Bone marrow (tissue), 2 donors: ENCODE results near the gene LINC01488.
A peak's percentile ranks its signal among the peaks of the same experiment; 100 is the strongest.

Source experiments
- DNase-seq, 2 donors: peaks; one replicate each; lab custom pipeline; 2025; lab: John Stamatoyannopoulos, UW

LINC01488 gene

GRCh38 chr11:69492201-69492991 lies 10.9 kb downstream of the LINC01488 start:
- no peak for DNase-seq

DNA sequence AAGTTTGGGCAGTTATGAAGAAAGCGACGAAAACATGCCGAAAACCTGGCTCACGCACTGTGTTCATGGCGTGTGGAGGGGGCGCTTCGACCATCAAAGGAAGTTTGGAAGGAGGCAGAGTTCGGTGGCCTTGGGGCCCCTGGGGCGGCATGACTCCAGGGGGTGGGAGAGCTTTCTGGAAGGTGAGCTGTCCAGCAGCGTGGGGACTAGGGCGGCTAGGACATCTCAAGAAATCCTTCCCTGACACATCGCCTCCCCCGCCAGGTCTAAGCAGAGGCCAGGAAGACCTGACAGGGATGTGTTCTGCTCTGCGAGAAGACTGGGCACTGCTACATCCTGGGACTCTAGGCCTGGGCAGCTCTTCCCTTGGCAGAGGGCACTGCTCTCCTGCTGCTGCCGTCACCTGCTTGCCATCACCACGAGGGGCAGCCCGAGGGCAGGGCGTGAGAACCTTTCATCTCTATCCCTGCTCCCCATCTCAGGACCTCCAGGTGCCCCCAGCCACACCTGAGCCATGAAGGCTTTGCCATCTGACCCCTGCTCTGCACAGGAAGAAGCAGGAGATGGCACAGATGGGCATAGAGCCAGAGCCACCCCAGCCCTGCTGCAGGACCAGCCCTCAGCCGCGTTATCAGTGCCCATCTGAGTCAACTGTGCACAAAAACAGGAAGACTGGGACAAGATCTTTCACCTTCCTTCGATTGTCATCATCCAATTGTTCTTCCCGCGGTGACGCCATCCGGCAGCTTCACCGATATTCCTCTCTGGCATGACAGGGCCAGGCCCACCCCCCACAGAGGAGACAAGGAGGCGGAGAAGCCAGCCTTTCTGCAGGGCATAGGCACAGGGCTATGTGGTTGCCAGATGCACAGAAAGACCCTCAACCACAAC lies 12.7 kb downstream of the LINC01488 start:
- no peak for DNase-seq

- DNase-seq = no peak
Measured at GRCh38 chr11:69494851-69495250, 13.4 kb downstream of the LINC01488 start.

GRCh38 chr11:69495441-69496201 lies 14.2 kb downstream of the LINC01488 start:
- no peak for DNase-seq

DNA sequence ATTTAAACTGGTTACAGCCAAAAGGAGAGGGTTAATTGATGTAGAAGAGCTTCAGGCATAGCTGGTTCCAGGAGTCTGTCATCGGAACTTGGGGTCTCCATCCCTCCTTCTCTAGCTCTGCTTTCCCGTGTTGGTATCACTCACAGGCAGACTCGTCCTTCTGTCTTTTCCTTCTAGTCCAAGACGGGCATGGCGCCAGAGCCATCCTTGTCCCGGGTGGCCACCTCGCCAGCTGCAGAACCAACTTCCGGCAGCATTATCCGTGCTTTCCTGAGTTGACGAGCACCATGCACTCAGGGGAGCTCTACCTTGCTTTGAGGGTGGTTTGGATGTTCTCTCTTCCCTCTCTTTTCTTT lies 14.7 kb downstream of the LINC01488 start:
- no peak for DNase-seq

- DNase-seq = no peak
Measured at GRCh38 chr11:69496631-69497220, 15.3 kb downstream of the LINC01488 start.

- DNase-seq = no peak
Measured at GRCh38 chr11:69497221-69497787, 15.8 kb downstream of the LINC01488 start.

DNA sequence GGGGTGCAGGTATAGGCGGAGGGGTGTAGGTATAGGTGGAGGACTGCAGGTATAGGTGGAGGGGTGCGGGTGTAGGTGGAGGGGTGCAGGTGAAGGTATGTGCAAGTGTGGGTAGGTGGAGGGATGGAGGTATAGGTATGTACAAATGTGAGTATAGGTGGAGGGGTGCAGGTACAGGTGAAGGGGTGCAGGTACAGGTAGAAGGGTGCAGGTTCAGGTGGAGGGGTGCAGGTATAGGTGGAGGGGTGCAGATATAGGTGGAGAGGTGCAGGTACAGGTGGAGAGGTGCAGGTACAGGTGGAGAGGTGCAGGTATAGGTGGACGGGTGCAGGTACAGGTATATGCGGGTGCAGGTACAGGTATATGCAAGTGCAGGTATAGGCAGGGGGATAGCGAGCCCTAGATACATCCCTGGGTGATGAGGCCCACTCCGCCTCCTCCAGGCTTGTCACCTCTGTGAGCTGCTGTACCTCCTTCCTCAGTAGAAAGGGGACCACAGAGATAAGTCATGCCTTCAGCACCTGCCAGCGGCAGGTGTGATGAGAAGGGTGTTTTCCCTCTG lies 17.2 kb downstream of the LINC01488 start:
- no peak for DNase-seq

GRCh38 chr11:69499186-69499917 lies 17.9 kb downstream of the LINC01488 start:
- no peak for DNase-seq

GRCh38 chr11:69499918-69500284 lies 18.4 kb downstream of the LINC01488 start:
- no peak for DNase-seq

DNA sequence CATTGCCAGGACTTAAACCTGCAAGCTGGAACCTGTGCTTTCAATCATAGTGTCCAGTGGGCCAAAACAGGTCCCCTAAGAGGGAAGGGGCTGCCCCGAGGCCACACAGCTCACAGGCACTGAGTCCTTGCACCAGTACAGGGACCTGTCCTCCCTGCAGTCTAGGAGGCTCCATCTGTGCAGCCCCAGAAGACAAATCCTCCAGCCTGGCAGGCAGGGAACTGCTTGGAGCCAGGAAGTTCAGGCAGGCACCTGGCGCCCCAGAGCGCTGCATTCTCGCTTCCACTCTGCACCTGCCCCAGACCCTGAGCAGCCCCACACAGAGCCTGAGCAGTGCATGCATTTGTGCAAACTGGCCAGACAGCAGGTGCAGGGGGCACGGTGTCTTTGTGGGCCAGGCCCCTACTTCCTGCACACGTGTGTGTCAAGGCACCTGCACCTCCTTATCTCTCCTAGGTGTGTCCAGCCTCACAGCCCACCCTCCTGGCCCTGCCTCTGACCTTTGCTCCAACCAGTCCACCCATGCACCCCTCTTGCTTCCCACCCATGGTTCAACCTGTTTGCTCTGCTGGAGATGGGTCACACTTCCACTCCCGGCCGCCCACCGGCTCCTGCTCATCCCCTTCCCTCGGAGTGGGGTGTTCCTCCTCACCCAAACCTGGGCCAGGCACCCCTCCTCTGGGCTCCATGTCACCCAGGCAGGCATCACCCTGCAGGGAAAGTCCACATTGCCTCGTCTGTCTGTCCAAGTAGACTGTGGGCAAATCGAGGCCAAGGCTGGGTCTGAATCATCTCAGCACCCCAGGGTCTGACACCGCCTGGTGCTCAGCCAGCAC lies 19.0 kb downstream of the LINC01488 start:
- DNase-seq = no peak

DNA sequence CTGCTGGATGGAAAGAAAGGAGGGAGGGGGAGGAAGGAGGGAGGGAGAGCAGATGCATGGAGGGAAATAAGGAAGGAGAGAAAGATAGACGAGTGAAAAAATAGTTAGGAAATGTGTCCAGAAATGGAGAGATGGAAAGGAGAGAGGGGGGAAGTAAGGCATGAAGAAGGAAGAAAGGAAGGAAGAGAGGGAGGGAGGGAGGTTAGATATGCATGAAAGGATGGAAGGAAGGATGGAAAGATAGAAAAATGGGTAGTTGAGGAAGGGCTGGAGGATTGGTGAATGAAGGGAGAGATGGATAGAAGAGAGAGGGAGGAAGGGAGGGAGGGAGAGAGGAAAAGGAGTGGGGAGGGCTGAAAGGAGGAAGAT lies 19.6 kb downstream of the LINC01488 start:
- DNase-seq = no peak

- DNase-seq = no peak
Measured at GRCh38 chr11:69501891-69502860, 20.7 kb downstream of the LINC01488 start.

DNA sequence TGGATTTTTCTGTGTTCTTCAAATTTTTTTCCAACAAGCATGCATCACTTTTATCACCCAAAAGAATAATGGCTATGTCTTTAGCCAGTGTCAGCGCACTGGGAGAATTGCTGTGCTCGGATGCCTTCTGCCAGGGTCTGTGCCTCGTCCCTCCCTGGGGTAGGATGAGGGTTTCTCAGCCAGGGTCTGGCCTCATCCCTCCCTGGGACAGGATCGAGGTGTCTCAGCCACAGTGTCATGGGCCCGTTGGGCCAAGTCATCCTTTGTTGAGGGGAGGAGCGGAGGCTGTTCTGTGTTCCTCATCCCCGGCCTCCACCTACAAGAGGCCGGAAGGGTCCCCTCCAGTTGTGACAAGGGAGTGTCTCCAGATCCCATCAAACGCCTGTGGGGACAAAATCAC lies 22.7 kb downstream of the LINC01488 start:
- no peak for DNase-seq

GRCh38 chr11:69504576-69505335 lies 23.3 kb downstream of the LINC01488 start:
- DNase-seq = no peak

DNA sequence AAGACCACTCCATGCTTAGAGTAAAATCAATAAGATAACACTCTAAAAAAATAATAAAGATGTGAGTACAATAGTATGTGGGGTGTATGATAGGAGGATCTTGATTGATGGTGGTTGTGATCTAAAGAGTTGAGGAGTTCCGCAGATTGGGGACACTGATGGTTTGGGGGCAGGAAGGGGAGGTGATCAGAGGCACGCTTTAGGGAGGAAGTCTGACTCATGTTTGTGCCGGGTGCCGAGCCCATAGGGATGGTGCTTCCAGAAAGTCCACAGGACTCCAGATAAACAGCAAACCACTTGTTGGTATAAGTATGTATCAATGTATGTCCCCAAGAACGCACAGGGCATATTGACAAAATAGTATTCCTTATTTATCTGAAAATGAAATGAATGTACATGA lies 27.5 kb downstream of the LINC01488 start:
- peak in 1 of 2 donors; percentile 8 for DNase-seq

- no peak for DNase-seq
Measured at GRCh38 chr11:69509381-69509780, 27.9 kb downstream of the LINC01488 start.

- no peak for DNase-seq
Measured at GRCh38 chr11:69509846-69510390, 28.5 kb downstream of the LINC01488 start.
